ENCODE data around the gene ASCC3.
A peak's percentile ranks its signal among the peaks of the same experiment; 100 is the strongest.

The ASCC3 gene

DNA sequence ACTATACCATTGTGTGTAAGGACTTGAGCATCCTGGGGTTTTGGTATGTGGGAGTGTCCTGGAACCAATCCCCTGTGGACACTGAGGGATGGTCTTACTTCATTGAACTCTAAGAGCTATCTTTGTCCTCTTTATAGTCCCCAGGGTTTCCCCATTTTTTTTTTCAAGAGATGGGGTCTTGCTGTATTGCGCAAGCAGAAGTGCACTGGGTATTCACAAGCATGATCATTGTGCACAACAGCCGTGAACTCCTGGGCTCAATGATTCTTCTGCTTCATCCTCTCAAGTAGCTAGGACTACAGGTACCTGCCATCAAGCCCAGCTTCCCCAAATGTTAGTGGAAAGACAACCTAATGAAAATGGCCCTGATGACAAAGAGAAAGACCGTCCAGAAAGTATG, 2.2 kb upstream of the ASCC3 start:
- Histone ChIP-seq H3K56ac (ENCODE audit: low read length) (no peak overlapping the region), H3K79me2 (ENCODE audit: control insufficient read depth, insufficient read depth, low read length) (peaks cover 18% of the 10 kb centered on the region), H3K27me3 (ENCODE audit: insufficient read depth, low read length, poor library complexity) (no peaks in the 10 kb centered on the region), H3K9ac (ENCODE audit: low read length) (no peak overlapping the region), H4K5ac (ENCODE audit: low read length) (no peak overlapping the region), H3K4me1 (ENCODE audit: control insufficient read depth, low read depth, low read length) (peaks cover 4% of the 10 kb centered on the region), H3K36me3 (ENCODE audit: control insufficient read depth, insufficient read depth, low read length) (no peaks in the 10 kb centered on the region), H2BK15ac (replicated peaks; ENCODE audit: low read depth) (no peak overlapping the region), H2BK5ac (ENCODE audit: low read length) (no peak overlapping the region), H3K18ac (ENCODE audit: low read length) (no peak overlapping the region), H3K27ac (ENCODE audit: low read depth, low read length) (no peak overlapping the region), H3K4me3 (ENCODE audit: low read length) (no peak overlapping the region), H4K8ac (ENCODE audit: low read depth, low read length) (no peak overlapping the region), H2BK120ac (ENCODE audit: low read depth, low read length) (no peak overlapping the region), H3K4ac (ENCODE audit: low read depth, low read length) (no peak overlapping the region), H3K23ac (ENCODE audit: low read length) (no peak overlapping the region), H3K79me1 (ENCODE audit: low read length) (no peaks in the 10 kb centered on the region), H3K4me2 (ENCODE audit: low read length) (no peak overlapping the region), H2AK5ac (ENCODE audit: low read length) (no peak overlapping the region)
- peak; percentile 59 for DNase-seq
- no CpG with 5 or more reads among the region's 3 CpGs for WGBS (ENCODE audit: extremely low coverage, insufficient coverage, low lambda C conversion rate)

DNA sequence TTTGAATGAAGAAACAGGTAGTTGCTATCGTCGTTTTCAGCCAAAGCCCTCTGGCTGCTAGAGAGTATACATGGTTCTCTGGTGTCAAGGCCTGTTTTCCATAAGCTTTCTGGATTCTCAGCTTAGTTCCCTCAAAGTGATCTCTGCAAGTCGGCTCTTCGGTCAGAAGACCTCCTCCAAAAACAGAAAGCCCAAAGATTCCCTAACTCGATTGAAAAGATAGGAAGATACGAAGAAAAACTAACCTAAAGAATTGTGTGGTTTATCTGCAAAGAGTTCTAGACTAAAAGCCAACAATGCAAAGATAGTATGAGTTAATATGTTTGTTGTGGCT, 545 bp upstream of the ASCC3 start:
- H3K4me2 ChIP-seq (ENCODE audit: low read length), result peak overlapping the region; percentile 75
- no peak overlapping the region for H2BK120ac ChIP-seq (ENCODE audit: low read depth, low read length)
- no peak overlapping the region for H4K5ac ChIP-seq (ENCODE audit: low read length)
- no peak overlapping the region for H3K23ac ChIP-seq (ENCODE audit: low read length)
- peaks cover 6% of the 10 kb centered on the region for H3K4me1 ChIP-seq (ENCODE audit: control insufficient read depth, low read depth, low read length)
- peak overlapping the region; percentile 18 for H2BK5ac ChIP-seq (ENCODE audit: low read length)
- peak overlapping the region; percentile 96 for H3K56ac ChIP-seq (ENCODE audit: low read length)
- no peak overlapping the region for H3K4ac ChIP-seq (ENCODE audit: low read depth, low read length)
- H2AK5ac ChIP-seq (ENCODE audit: low read length), result no peak overlapping the region
- no CpG with 5 or more reads among the region's 6 CpGs for WGBS (ENCODE audit: extremely low coverage, insufficient coverage, low lambda C conversion rate)
- H2BK15ac ChIP-seq (replicated peaks; ENCODE audit: low read depth), result no peak overlapping the region
- H3K27ac ChIP-seq (ENCODE audit: low read depth, low read length), result peak overlapping the region; percentile 65
- no peaks in the 10 kb centered on the region for H3K27me3 ChIP-seq (ENCODE audit: insufficient read depth, low read length, poor library complexity)
- no peaks in the 10 kb centered on the region for H3K36me3 ChIP-seq (ENCODE audit: control insufficient read depth, insufficient read depth, low read length)
- peak overlapping the region; percentile 65 for H3K4me3 ChIP-seq (ENCODE audit: low read length)
- H3K18ac ChIP-seq (ENCODE audit: low read length), result peak overlapping the region; percentile 70
- H3K79me1 ChIP-seq (ENCODE audit: low read length), result no peaks in the 10 kb centered on the region
- DNase-seq, result no peak
- H4K8ac ChIP-seq (ENCODE audit: low read depth, low read length), result no peak overlapping the region
- H3K9ac ChIP-seq (ENCODE audit: low read length), result peak overlapping the region; percentile 90
- H3K79me2 ChIP-seq (ENCODE audit: control insufficient read depth, insufficient read depth, low read length), result peaks cover 22% of the 10 kb centered on the region

DNA sequence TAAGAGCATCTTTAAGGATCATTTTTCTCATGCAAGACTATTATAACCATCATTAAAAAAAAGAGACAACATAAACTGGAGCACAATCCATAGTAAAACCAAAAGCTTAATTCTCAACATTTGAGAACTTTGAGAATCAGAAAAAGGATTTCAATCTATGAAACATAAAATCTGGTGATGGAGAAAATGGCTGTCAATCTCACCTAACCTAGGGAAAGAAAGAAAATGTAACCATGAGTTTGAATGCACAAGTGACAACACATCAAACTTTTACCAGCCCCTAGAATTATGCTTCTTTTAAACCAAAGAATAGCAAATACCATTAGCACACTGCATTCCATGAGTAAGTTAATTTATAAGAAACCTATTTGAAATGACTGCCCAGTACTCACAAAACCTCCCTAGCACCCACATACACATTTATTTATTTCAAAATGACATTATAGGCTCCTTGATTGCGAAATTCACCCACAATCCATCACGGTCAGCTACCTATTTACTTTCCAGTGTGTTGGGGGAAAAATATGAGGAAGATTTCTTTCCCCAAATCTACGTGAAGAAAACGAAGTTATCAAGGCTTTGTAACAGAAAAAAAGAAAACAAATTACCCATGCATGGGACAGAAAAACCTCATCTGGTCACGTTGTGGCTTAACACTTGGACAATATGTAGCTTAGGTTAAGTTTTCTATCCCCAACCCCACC, 828 bp downstream of the ASCC3 start:
- H2BK15ac ChIP-seq (replicated peaks; ENCODE audit: low read depth), result no peak overlapping the region
- no peak overlapping the region for H2BK5ac ChIP-seq (ENCODE audit: low read length)
- no peaks in the 10 kb centered on the region for H3K27me3 ChIP-seq (ENCODE audit: insufficient read depth, low read length, poor library complexity)
- H3K79me2 ChIP-seq (ENCODE audit: control insufficient read depth, insufficient read depth, low read length), result peaks cover 31% of the 10 kb centered on the region
- peak overlapping the region; percentile 50 for H3K27ac ChIP-seq (ENCODE audit: low read depth, low read length)
- H3K18ac ChIP-seq (ENCODE audit: low read length), result no peak overlapping the region
- no peak for DNase-seq
- H2BK120ac ChIP-seq (ENCODE audit: low read depth, low read length), result no peak overlapping the region
- H3K4me2 ChIP-seq (ENCODE audit: low read length), result peak overlapping the region; percentile 76
- no peak overlapping the region for H4K8ac ChIP-seq (ENCODE audit: low read depth, low read length)
- no peaks in the 10 kb centered on the region for H3K79me1 ChIP-seq (ENCODE audit: low read length)
- H4K5ac ChIP-seq (ENCODE audit: low read length), result no peak overlapping the region
- H3K23ac ChIP-seq (ENCODE audit: low read length), result no peak overlapping the region
- peaks cover 10% of the 10 kb centered on the region for H3K4me1 ChIP-seq (ENCODE audit: control insufficient read depth, low read depth, low read length)
- H3K4me3 ChIP-seq (ENCODE audit: low read length), result peak overlapping the region; percentile 80
- H3K36me3 ChIP-seq (ENCODE audit: control insufficient read depth, insufficient read depth, low read length), result no peaks in the 10 kb centered on the region
- no CpG with 5 or more reads among the region's 5 CpGs for WGBS (ENCODE audit: extremely low coverage, insufficient coverage, low lambda C conversion rate)
- peak overlapping the region; percentile 90 for H3K9ac ChIP-seq (ENCODE audit: low read length)
- no peak overlapping the region for H2AK5ac ChIP-seq (ENCODE audit: low read length)
- peak overlapping the region; percentile 1 for H3K4ac ChIP-seq (ENCODE audit: low read depth, low read length)
- peak overlapping the region; percentile 96 for H3K56ac ChIP-seq (ENCODE audit: low read length)

- Histone ChIP-seq H3K4me3 (ENCODE audit: low read length) (no peak overlapping the region), H3K4ac (ENCODE audit: low read depth, low read length) (peak overlapping the region; percentile 79)
- WGBS (ENCODE audit: extremely low coverage, insufficient coverage, low lambda C conversion rate), result no CpG with 5 or more reads among the region's 2 CpGs
Measured at GRCh38 chr6:100879317-100879716, 1.8 kb downstream of the ASCC3 start.

DNA sequence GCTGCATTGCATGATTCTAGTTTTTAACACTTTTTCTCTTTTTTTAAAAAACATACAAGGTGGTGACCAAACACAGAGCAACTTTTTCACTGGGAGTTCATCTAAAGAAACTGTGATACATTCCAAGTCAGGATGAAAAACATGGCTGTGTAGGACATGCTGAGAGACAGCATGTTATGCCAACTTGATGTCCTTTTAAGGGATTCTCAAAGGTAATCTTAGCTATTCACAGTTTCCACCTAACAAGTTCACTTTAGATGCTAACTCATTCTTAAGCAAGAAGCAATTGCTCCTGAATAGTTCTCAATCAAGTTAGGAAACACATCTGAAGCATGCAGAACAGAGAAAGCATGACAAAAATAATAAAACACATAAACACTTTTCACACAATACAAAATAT, 3.3 kb downstream of the ASCC3 start:
- Histone ChIP-seq H3K4me1 (ENCODE audit: control insufficient read depth, low read depth, low read length) (peaks cover 10% of the 10 kb centered on the region), H3K36me3 (ENCODE audit: control insufficient read depth, insufficient read depth, low read length) (no peaks in the 10 kb centered on the region), H4K8ac (ENCODE audit: low read depth, low read length) (no peak overlapping the region), H3K4ac (ENCODE audit: low read depth, low read length) (no peak overlapping the region), H3K79me2 (ENCODE audit: control insufficient read depth, insufficient read depth, low read length) (peaks cover 50% of the 10 kb centered on the region), H3K23ac (ENCODE audit: low read length) (no peak overlapping the region), H3K27ac (ENCODE audit: low read depth, low read length) (no peak overlapping the region), H2BK5ac (ENCODE audit: low read length) (no peak overlapping the region), H2BK120ac (ENCODE audit: low read depth, low read length) (no peak overlapping the region), H3K56ac (ENCODE audit: low read length) (peak overlapping the region; percentile 26), H2BK15ac (replicated peaks; ENCODE audit: low read depth) (no peak overlapping the region), H2AK5ac (ENCODE audit: low read length) (no peak overlapping the region), H3K9ac (ENCODE audit: low read length) (no peak overlapping the region), H3K4me3 (ENCODE audit: low read length) (no peak overlapping the region), H3K18ac (ENCODE audit: low read length) (no peak overlapping the region), H4K5ac (ENCODE audit: low read length) (no peak overlapping the region), H3K4me2 (ENCODE audit: low read length) (no peak overlapping the region), H3K79me1 (ENCODE audit: low read length) (no peaks in the 10 kb centered on the region), H3K27me3 (ENCODE audit: insufficient read depth, low read length, poor library complexity) (no peaks in the 10 kb centered on the region)
- peak; percentile 56 for DNase-seq

More at GRCh38 chr6:100879317-100879716, 1.8 kb downstream of the ASCC3 start:
- no peaks in the 10 kb centered on the region for H3K27me3 ChIP-seq (ENCODE audit: insufficient read depth, low read length, poor library complexity)
- no peak overlapping the region for H3K18ac ChIP-seq (ENCODE audit: low read length)
- H3K4me1 ChIP-seq (ENCODE audit: control insufficient read depth, low read depth, low read length), result peaks cover 10% of the 10 kb centered on the region
- peak overlapping the region; percentile 3 for H3K56ac ChIP-seq (ENCODE audit: low read length)
- H4K8ac ChIP-seq (ENCODE audit: low read depth, low read length), result no peak overlapping the region
- peak overlapping the region; percentile 15 for H3K4me2 ChIP-seq (ENCODE audit: low read length)
- H2AK5ac ChIP-seq (ENCODE audit: low read length), result no peak overlapping the region
- no peak overlapping the region for H3K23ac ChIP-seq (ENCODE audit: low read length)
- peak; percentile 76 for DNase-seq
- H2BK5ac ChIP-seq (ENCODE audit: low read length), result no peak overlapping the region
- peaks cover 39% of the 10 kb centered on the region for H3K79me2 ChIP-seq (ENCODE audit: control insufficient read depth, insufficient read depth, low read length)
- no peak overlapping the region for H2BK120ac ChIP-seq (ENCODE audit: low read depth, low read length)
- no peaks in the 10 kb centered on the region for H3K79me1 ChIP-seq (ENCODE audit: low read length)
- no peaks in the 10 kb centered on the region for H3K36me3 ChIP-seq (ENCODE audit: control insufficient read depth, insufficient read depth, low read length)
- no peak overlapping the region for H4K5ac ChIP-seq (ENCODE audit: low read length)
- H3K27ac ChIP-seq (ENCODE audit: low read depth, low read length), result peak overlapping the region; percentile 55
- no peak overlapping the region for H2BK15ac ChIP-seq (replicated peaks; ENCODE audit: low read depth)
- H3K9ac ChIP-seq (ENCODE audit: low read length), result no peak overlapping the region

- H3K9ac ChIP-seq (ENCODE audit: low read length), result no peak overlapping the region
- no peak overlapping the region for H3K27ac ChIP-seq (ENCODE audit: low read depth, low read length)
- H4K8ac ChIP-seq (ENCODE audit: low read depth, low read length), result no peak overlapping the region
- H3K79me1 ChIP-seq (ENCODE audit: low read length), result peaks cover 4% of the 10 kb centered on the region
- H3K4me3 ChIP-seq (ENCODE audit: low read length), result no peak overlapping the region
- no peak overlapping the region for H4K5ac ChIP-seq (ENCODE audit: low read length)
- no peak overlapping the region for H3K4me2 ChIP-seq (ENCODE audit: low read length)
- no peak overlapping the region for H2BK120ac ChIP-seq (ENCODE audit: low read depth, low read length)
- H3K27me3 ChIP-seq (ENCODE audit: insufficient read depth, low read length, poor library complexity), result no peaks in the 10 kb centered on the region
- no peak overlapping the region for H3K4ac ChIP-seq (ENCODE audit: low read depth, low read length)
- H2AK5ac ChIP-seq (ENCODE audit: low read length), result no peak overlapping the region
- DNase-seq, result peak; percentile 18
- H3K4me1 ChIP-seq (ENCODE audit: control insufficient read depth, low read depth, low read length), result peaks cover 10% of the 10 kb centered on the region
- peaks cover 61% of the 10 kb centered on the region for H3K79me2 ChIP-seq (ENCODE audit: control insufficient read depth, insufficient read depth, low read length)
- H3K36me3 ChIP-seq (ENCODE audit: control insufficient read depth, insufficient read depth, low read length), result no peaks in the 10 kb centered on the region
- no peak overlapping the region for H3K23ac ChIP-seq (ENCODE audit: low read length)
- no peak overlapping the region for H2BK5ac ChIP-seq (ENCODE audit: low read length)
- no peak overlapping the region for H3K56ac ChIP-seq (ENCODE audit: low read length)
- no peak overlapping the region for H2BK15ac ChIP-seq (replicated peaks; ENCODE audit: low read depth)
- no peak overlapping the region for H3K18ac ChIP-seq (ENCODE audit: low read length)
Measured at GRCh38 chr6:100876251-100876650, 4.9 kb downstream of the ASCC3 start.
